Mesodermal cell (in vitro differentiated cells): Measurements from ENCODE around the gene MYO15A.

Source experiments
- H3K27ac ChIP-seq: 2 replicates; pipeline ENCODE4 v1.7.0; 2013; ENCODE audit warnings: mild to moderate bottlenecking, low read depth, low read length, moderate library complexity; ENCODE audit not compliant: severe bottlenecking
- H3K36me3 ChIP-seq: 2 replicates; pipeline ENCODE4 v1.7.1; 2013; ENCODE audit warnings: mild to moderate bottlenecking, low read length, moderate library complexity; ENCODE audit not compliant: control insufficient read depth, insufficient read depth
- H3K4me1 ChIP-seq: one replicate; pipeline ENCODE4 v1.7.1; 2013; ENCODE audit warnings: mild to moderate bottlenecking, low read length; ENCODE audit not compliant: insufficient read depth, control insufficient read depth, poor library complexity, severe bottlenecking
- H3K4me3 ChIP-seq: 2 replicates; pipeline ENCODE4 v1.7.0; 2013; ENCODE audit warnings: low read length, control low read depth, mild to moderate bottlenecking; ENCODE audit not compliant: insufficient read depth, poor library complexity, severe bottlenecking; ENCODE audit errors: extremely low read depth
- H3K9me3 ChIP-seq: 2 replicates; pipeline ENCODE4 v1.7.1; 2013; ENCODE audit warnings: mild to moderate bottlenecking, low read length, moderate library complexity; ENCODE audit not compliant: control insufficient read depth
- WGBS, 2 experiments: methylation state at CpG; one replicate each; pipeline ENCODE4 v1.1.5; 2013; ENCODE audit warnings: missing lambda C conversion rate in 2 of 2; ENCODE audit not compliant: insufficient coverage in 2 of 2; 5-methylcytosine and 5-hydroxymethylcytosine counted together

The MYO15A gene

GRCh38 chr17:18144261-18144660, 35.7 kb downstream of the MYO15A start:
- no peak overlapping the region for H3K27ac ChIP-seq
- no peaks in the 10 kb centered on the region for H3K36me3 ChIP-seq
- 77 to 88% methylated on average over 4 of the region's 4 CpGs for WGBS, 2 experiments
- no peaks in the 10 kb centered on the region for H3K4me1 ChIP-seq
- H3K9me3 ChIP-seq, result no peaks in the 10 kb centered on the region
- H3K4me3 ChIP-seq, result no peak overlapping the region

GRCh38 chr17:18144855-18145254, 36.3 kb downstream of the MYO15A start:
- no peaks in the 10 kb centered on the region for H3K4me1 ChIP-seq

GRCh38 chr17:18145811-18146210, 37.3 kb downstream of the MYO15A start:
- H3K4me3 ChIP-seq, result no peak overlapping the region
- WGBS, 2 experiments, result 87 to 89% methylated on average over 13 of the region's 13 CpGs
- no peaks in the 10 kb centered on the region for H3K36me3 ChIP-seq
- H3K4me1 ChIP-seq, result no peaks in the 10 kb centered on the region
- no peaks in the 10 kb centered on the region for H3K9me3 ChIP-seq
- no peak overlapping the region for H3K27ac ChIP-seq

More at GRCh38 chr17:18144855-18145254, 36.3 kb downstream of the MYO15A start:
- WGBS, 2 experiments, result 79 to 100% methylated on average over 1 of the region's 1 CpG
- no peaks in the 10 kb centered on the region for H3K36me3 ChIP-seq
- H3K4me3 ChIP-seq, result no peak overlapping the region
- H3K9me3 ChIP-seq, result no peaks in the 10 kb centered on the region
- no peak overlapping the region for H3K27ac ChIP-seq

- Histone ChIP-seq H3K9me3 (no peaks in the 10 kb centered on the region), H3K4me1 (no peaks in the 10 kb centered on the region), H3K4me3 (no peak overlapping the region), H3K27ac (no peak overlapping the region), H3K36me3 (no peaks in the 10 kb centered on the region)
- 86 to 100% methylated on average over 1 to 2 of the region's 2 CpGs for WGBS, 2 experiments
Measured at GRCh38 chr17:18146259-18146658, 37.7 kb downstream of the MYO15A start.

- 78 to 92% methylated on average over 3 of the region's 3 CpGs for WGBS, 2 experiments
- no peaks in the 10 kb centered on the region for H3K36me3 ChIP-seq
- no peaks in the 10 kb centered on the region for H3K9me3 ChIP-seq
- H3K4me1 ChIP-seq, result no peaks in the 10 kb centered on the region
- H3K4me3 ChIP-seq, result no peak overlapping the region
- no peak overlapping the region for H3K27ac ChIP-seq
Measured at GRCh38 chr17:18146980-18147379, 38.4 kb downstream of the MYO15A start.

GRCh38 chr17:18148586-18148985, 40.0 kb downstream of the MYO15A start:
- no peaks in the 10 kb centered on the region for H3K9me3 ChIP-seq
- H3K27ac ChIP-seq, result no peak overlapping the region
- no peaks in the 10 kb centered on the region for H3K4me1 ChIP-seq
- no peaks in the 10 kb centered on the region for H3K36me3 ChIP-seq
- WGBS, 2 experiments, result 88 to 92% methylated on average over 6 to 7 of the region's 7 CpGs
- no peak overlapping the region for H3K4me3 ChIP-seq

- Histone ChIP-seq H3K4me3 (no peak overlapping the region), H3K4me1 (no peaks in the 10 kb centered on the region), H3K36me3 (no peaks in the 10 kb centered on the region), H3K9me3 (no peaks in the 10 kb centered on the region), H3K27ac (no peak overlapping the region)
- 100% methylated on average over 2 of the region's 9 CpGs for WGBS, 2 experiments
Measured at GRCh38 chr17:18151290-18151689, 42.7 kb downstream of the MYO15A start.

GRCh38 chr17:18155179-18155578, 46.6 kb downstream of the MYO15A start:
- WGBS, 2 experiments, result 89 to 92% methylated on average over 10 to 12 of the region's 14 CpGs
- Histone ChIP-seq H3K9me3 (no peaks in the 10 kb centered on the region), H3K4me3 (no peak overlapping the region), H3K36me3 (no peaks in the 10 kb centered on the region), H3K27ac (no peak overlapping the region), H3K4me1 (no peaks in the 10 kb centered on the region)

- 80 to 83% methylated on average over 5 of the region's 8 CpGs for WGBS, 2 experiments
- Histone ChIP-seq H3K36me3 (no peaks in the 10 kb centered on the region), H3K4me3 (no peak overlapping the region), H3K9me3 (no peaks in the 10 kb centered on the region), H3K4me1 (no peaks in the 10 kb centered on the region), H3K27ac (no peak overlapping the region)
Measured at GRCh38 chr17:18156171-18156975, 47.8 kb downstream of the MYO15A start.

GRCh38 chr17:18156976-18157280, 48.4 kb downstream of the MYO15A start:
- WGBS, 2 experiments, result 96 to 97% methylated on average over 9 to 10 of the region's 10 CpGs
- Histone ChIP-seq H3K4me3 (no peak overlapping the region), H3K9me3 (no peaks in the 10 kb centered on the region), H3K27ac (no peak overlapping the region), H3K4me1 (no peaks in the 10 kb centered on the region), H3K36me3 (no peaks in the 10 kb centered on the region)

GRCh38 chr17:18157354-18157985, 48.9 kb downstream of the MYO15A start:
- no peak overlapping the region for H3K27ac ChIP-seq
- no peaks in the 10 kb centered on the region for H3K9me3 ChIP-seq
- H3K4me3 ChIP-seq, result no peak overlapping the region
- WGBS, 2 experiments, result 89 to 93% methylated on average over 12 to 18 of the region's 22 CpGs
- H3K36me3 ChIP-seq, result no peaks in the 10 kb centered on the region
- H3K4me1 ChIP-seq, result no peaks in the 10 kb centered on the region
